WI38 (cell line): ENCODE measurements around the gene CREBBP.

Experiments
- H3K4me3 ChIP-seq: 2 replicates; pipeline ENCODE4 v1.5.1; 2011; ENCODE audit warnings: low read depth, mild to moderate bottlenecking, control low read depth, low read length
- CTCF ChIP-seq: IDR thresholded peaks from 2 replicates; pipeline ENCODE4 v1.5.1; 2012; ENCODE audit warnings: low read depth, mild to moderate bottlenecking, control low read depth, low read length

CREBBP gene

GRCh38 chr16:3879258-3879886, 1.1 kb downstream of the CREBBP start:
- peak overlapping the region; percentile 87 for H3K4me3 ChIP-seq
- no peak for TF ChIP-seq CTCF

GRCh38 chr16:3878610-3879009, 1.9 kb downstream of the CREBBP start:
- peak overlapping the region; percentile 87 for H3K4me3 ChIP-seq
- no peak for TF ChIP-seq CTCF

- no peak for TF ChIP-seq CTCF
- no peak overlapping the region; the same call in 1 of the 2 replicates for H3K4me3 ChIP-seq
Observed at GRCh38 chr16:3876695-3877094, 3.8 kb downstream of the CREBBP start.

- no peak for TF ChIP-seq CTCF
- H3K4me3 ChIP-seq: no peak overlapping the region
Observed at GRCh38 chr16:3876160-3876559, 4.4 kb downstream of the CREBBP start.

GRCh38 chr16:3874794-3875692, 5.5 kb downstream of the CREBBP start:
- no peak overlapping the region for H3K4me3 ChIP-seq
- no peak for TF ChIP-seq CTCF

GRCh38 chr16:3874242-3874641, 6.3 kb downstream of the CREBBP start:
- TF ChIP-seq CTCF: no peak
- no peak overlapping the region for H3K4me3 ChIP-seq
